GM19395 (cell line): Measurements from ENCODE around the gene SPATA4.

Source experiments
- ATAC-seq: cut with Tn5 transposase; IDR thresholded peaks from one replicate; pipeline ENCODE4 v1.9.1; 2021; ENCODE audit warnings: mild to moderate bottlenecking, moderate library complexity; ENCODE audit not compliant: unreplicated experiment

Gene SPATA4

GRCh38 chr4:176189891-176190795 lies 5.2 kb downstream of the SPATA4 start:
- no peak for ATAC-seq

DNA sequence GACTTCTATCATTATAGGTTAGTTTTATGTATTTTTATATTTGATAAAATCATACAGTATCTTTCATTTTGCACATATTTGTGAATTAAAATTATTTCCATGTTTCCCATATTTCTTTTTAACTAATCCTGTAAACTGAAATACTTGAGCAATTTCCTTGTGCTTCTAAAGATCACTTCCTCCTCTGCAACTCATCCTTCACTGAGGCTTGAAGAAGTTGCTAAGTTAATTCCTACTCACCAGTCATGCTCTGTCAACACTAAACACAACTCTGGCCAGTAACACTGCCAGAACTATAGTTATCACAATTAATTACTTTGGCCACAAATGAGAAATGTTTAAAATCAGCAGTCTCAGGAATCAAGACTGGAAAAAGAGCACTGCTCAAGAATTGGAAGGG lies 6.7 kb downstream of the SPATA4 start:
- ATAC-seq: no peak

- no peak for ATAC-seq
Observed at GRCh38 chr4:176187624-176188023, 7.8 kb downstream of the SPATA4 start.

GRCh38 chr4:176186671-176187395 lies 8.6 kb downstream of the SPATA4 start:
- no peak for ATAC-seq

DNA sequence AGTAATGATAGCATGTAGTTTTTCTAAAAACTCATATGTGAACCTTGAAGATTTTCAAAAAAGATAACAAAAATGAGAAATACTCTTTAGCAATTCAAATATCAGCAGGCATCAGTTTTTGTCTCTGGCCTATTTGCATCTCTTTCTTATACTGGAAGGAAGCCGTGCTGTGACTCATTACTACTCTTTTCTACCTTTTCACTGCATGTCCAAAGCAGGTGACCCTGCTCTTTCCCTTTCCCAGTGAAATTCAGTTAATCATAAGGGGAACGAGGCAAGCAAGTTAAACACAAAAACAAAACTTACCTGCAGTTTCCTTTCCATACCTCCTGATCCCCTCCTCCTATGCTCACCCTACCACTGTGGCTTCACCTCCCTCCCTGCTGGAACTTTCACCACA lies 9.3 kb downstream of the SPATA4 start:
- peak; percentile 61 for ATAC-seq

- no peak for ATAC-seq
Observed at GRCh38 chr4:176185051-176185450, 10.3 kb downstream of the SPATA4 start.

DNA sequence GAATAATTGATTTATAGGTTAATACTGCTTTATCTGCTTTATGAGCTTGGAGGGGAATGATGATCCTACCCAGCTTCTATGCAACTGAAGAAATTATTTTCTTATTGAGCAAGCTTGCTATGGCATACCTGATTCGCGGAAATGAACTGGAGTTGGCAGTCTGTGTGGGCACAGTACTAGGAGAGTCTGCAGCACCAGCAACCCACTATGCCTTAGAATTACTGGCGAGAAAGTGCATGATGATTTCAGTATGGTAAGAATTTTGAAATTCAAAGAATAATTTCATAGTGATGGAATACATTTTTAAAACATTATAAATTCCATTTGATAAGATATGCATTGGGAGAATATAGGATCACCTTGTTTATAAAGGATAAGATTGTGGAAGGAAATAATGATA lies 32.3 kb downstream of the SPATA4 start:
- no peak for ATAC-seq

DNA sequence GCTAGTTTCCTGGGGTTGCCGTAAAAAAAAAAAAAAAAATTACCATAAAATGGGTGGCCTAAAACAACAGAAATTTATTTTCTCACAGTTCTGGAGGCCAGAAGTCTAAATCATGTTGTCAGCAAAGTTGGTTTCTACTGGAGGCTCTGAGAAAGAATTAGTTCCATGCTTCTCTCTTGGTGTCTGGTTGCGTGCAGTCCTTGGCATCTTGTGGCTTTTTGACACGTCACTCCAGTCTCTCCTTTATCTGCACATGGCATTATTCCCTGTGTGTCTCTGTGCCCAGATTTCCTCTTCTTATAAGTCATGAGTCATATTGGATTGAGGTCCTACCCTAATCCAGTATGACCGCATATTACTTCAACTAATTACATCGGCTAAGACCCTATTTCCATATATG lies 38.7 kb downstream of the SPATA4 start:
- no peak for ATAC-seq

GRCh38 chr4:176153124-176153523 lies 42.3 kb downstream of the SPATA4 start:
- no peak for ATAC-seq

GRCh38 chr4:176150704-176151103 lies 44.7 kb downstream of the SPATA4 start:
- ATAC-seq: no peak

DNA sequence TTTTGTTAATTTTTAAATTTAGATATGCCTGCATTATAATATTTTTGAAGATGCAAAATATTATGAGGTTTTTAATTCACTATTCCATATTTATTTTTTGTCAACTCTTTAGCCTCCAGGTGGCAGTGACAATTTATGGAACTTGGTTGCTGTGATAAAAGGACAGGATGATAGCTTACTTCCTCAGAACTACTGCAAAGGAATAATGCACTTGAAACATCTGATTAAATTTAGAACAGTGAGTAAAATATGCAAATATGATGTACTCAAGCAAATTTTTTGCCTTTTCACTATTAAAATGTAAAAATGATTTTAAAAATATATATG lies 45.1 kb downstream of the SPATA4 start:
- no peak for ATAC-seq

GRCh38 chr4:176149680-176150355 lies 45.6 kb downstream of the SPATA4 start:
- no peak for ATAC-seq

GRCh38 chr4:176142253-176142652 lies 53.1 kb downstream of the SPATA4 start:
- no peak for ATAC-seq

DNA sequence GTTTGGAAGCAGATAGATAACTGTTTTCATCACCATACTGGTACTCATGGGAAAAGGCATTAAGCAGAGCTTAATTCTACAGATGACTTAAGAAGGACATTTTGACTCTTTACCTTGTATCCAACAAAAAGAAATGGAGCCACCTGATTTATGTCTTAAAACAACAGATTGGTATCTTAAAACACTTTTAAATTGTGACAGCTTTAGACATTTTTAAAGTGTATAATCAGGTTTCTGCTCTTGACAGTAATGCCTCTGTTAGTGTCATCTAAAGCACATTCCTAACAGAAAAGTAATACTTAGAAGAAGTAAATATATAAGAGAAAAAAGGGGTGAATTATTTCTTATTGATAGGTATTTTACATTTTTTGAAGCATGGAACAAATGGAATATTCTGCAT lies 55.9 kb downstream of the SPATA4 start:
- no peak for ATAC-seq

DNA sequence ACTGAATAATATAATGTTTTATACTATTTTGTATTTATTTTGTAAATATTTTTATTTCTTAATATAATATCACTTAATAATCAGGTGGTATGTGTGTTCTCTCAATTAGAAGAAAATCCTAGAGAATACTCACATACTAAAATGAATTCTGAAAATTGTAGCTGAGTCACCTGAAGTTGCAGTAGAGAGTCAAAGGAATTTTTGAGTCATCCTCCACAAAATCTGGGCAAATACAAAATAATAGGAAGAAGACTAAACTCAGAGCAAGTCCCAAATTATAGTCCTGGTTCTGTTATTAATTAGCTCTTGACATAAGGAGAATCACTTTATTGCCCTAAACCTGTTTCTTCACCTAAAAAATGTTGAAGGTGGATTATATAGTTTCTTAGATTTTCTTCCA lies 57.8 kb downstream of the SPATA4 start:
- no peak for ATAC-seq

- peak; percentile 65 for ATAC-seq
Observed at GRCh38 chr4:176134670-176135069, 60.7 kb downstream of the SPATA4 start.
